GM12878 (cell line): Measurements from ENCODE around the gene RAF1.

Experiments used
- E2F4 ChIP-seq: IDR thresholded peaks from 2 replicates; pipeline ENCODE4 v1.6.1; 2012; ENCODE audit warnings: low read depth, low read length, improper control_type of control experiment
- EZH2 ChIP-seq: IDR thresholded peaks from 2 replicates; pipeline ENCODE4 v1.6.1; 2012; ENCODE audit warnings: low read depth, mild to moderate bottlenecking, control low read depth, inconsistent platforms, low read length, borderline replicate concordance; ENCODE audit not compliant: control insufficient read depth
- FOXK2 ChIP-seq: fragments of 450-650 bp; IDR thresholded peaks from 2 replicates; pipeline ENCODE4 v1.6.1; 2017; ENCODE audit warnings: mild to moderate bottlenecking, moderate library complexity
- FOXM1 ChIP-seq: IDR thresholded peaks from 2 replicates; pipeline ENCODE4 v1.6.1; 2012; ENCODE audit warnings: low read depth, mild to moderate bottlenecking, inconsistent platforms, low read length, moderate library complexity
- GABPA ChIP-seq: IDR thresholded peaks from 2 replicates; pipeline ENCODE4 v1.6.1; 2014; ENCODE audit warnings: antibody characterized with exemption, low read depth, mild to moderate bottlenecking, inconsistent platforms
- SKIL ChIP-seq: fragments of 450-650 bp; IDR thresholded peaks from 2 replicates; pipeline ENCODE4 v1.6.1; 2017; ENCODE audit warnings: mild to moderate bottlenecking, low read depth, inconsistent platforms; ENCODE audit not compliant: poor library complexity, severe bottlenecking
- SP1 ChIP-seq: IDR thresholded peaks from one replicate; pipeline ENCODE4 v1.6.1; 2011; ENCODE audit warnings: low read depth, low read length
- ZNF384 ChIP-seq: IDR thresholded peaks from 2 replicates; pipeline ENCODE4 v1.6.1; 2012; ENCODE audit warnings: low read depth, mild to moderate bottlenecking, low read length, improper control_type of control experiment, borderline replicate concordance
- TF ChIP-seq, protein P1 (sequence below), 3 experiments: IDR thresholded peaks in 2 of 3; conservative IDR thresholded peaks in 1 of 3; 2 replicates each; pipeline ENCODE4 v1.5.1; 2011; ENCODE audit warnings: low read depth in 3 of 3, low read length in 3 of 3, mild to moderate bottlenecking in 3 of 3, control low read depth in 2 of 3, moderate library complexity in 2 of 3, inconsistent platforms in 1 of 3, mixed read lengths in 1 of 3; ENCODE audit not compliant: control insufficient read depth in 2 of 3, insufficient read depth in 1 of 3; ENCODE audit errors: extremely low read depth in 1 of 3
- TF ChIP-seq, protein P2 (sequence below): IDR thresholded peaks from 2 replicates; pipeline ENCODE4 v1.6.1; 2012; ENCODE audit warnings: low read depth, low read length, improper control_type of control experiment

- TF ChIP-seq, protein P1, sequence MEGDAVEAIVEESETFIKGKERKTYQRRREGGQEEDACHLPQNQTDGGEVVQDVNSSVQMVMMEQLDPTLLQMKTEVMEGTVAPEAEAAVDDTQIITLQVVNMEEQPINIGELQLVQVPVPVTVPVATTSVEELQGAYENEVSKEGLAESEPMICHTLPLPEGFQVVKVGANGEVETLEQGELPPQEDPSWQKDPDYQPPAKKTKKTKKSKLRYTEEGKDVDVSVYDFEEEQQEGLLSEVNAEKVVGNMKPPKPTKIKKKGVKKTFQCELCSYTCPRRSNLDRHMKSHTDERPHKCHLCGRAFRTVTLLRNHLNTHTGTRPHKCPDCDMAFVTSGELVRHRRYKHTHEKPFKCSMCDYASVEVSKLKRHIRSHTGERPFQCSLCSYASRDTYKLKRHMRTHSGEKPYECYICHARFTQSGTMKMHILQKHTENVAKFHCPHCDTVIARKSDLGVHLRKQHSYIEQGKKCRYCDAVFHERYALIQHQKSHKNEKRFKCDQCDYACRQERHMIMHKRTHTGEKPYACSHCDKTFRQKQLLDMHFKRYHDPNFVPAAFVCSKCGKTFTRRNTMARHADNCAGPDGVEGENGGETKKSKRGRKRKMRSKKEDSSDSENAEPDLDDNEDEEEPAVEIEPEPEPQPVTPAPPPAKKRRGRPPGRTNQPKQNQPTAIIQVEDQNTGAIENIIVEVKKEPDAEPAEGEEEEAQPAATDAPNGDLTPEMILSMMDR (IDR thresholded peaks at IDR 0.05 in 2 of 3, conservative IDR thresholded peaks at IDR 0.05 in 1 of 3; ENCODE audit: control insufficient read depth in 2 of 3, extremely low read depth in 1 of 3, insufficient read depth in 1 of 3, low read depth in 3 of 3, low read length in 3 of 3) = no peak
- no peak for TF ChIP-seq GABPA
- TF ChIP-seq SP1 = no peak
- TF ChIP-seq EZH2 = no peak
- TF ChIP-seq FOXK2 = no peak
- no peak for TF ChIP-seq ZNF384
- TF ChIP-seq FOXM1 = no peak
- TF ChIP-seq E2F4 = no peak
- TF ChIP-seq, protein P2, sequence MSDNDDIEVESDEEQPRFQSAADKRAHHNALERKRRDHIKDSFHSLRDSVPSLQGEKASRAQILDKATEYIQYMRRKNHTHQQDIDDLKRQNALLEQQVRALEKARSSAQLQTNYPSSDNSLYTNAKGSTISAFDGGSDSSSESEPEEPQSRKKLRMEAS = no peak
- TF ChIP-seq SKIL = no peak
Observed at GRCh38 chr3:12689997-12690711, 26.2 kb upstream of the RAF1 start.
